GM19372 (cell line): ENCODE measurements around the gene UTRN.

Experiments used
- ATAC-seq: cut with Tn5 transposase; IDR thresholded peaks from one replicate; pipeline ENCODE4 v1.9.1; 2021; ENCODE audit warnings: mild to moderate bottlenecking, low read depth, moderate library complexity; ENCODE audit not compliant: unreplicated experiment

The UTRN gene

GRCh38 chr6:144279484-144280150 is 5.5 kb upstream of the UTRN start:
- ATAC-seq: no peak

GRCh38 chr6:144283646-144284477 is 1.3 kb upstream of the UTRN start:
- ATAC-seq: no peak

- no peak for ATAC-seq
These were observed 705 bp upstream of the UTRN start for GRCh38 chr6:144284478-144284782.

GRCh38 chr6:144285548-144285797 is 338 bp downstream of the UTRN start:
- ATAC-seq: peak; percentile 17

GRCh38 chr6:144285798-144286502 is 815 bp downstream of the UTRN start:
- ATAC-seq: peak; percentile 45

- ATAC-seq: peak; percentile 4
These were observed 1.6 kb downstream of the UTRN start for GRCh38 chr6:144286503-144287393.

GRCh38 chr6:144289006-144289405 is 3.9 kb downstream of the UTRN start:
- no peak for ATAC-seq

- ATAC-seq: no peak
These were observed 7.2 kb downstream of the UTRN start for GRCh38 chr6:144292372-144292771.

- ATAC-seq: no peak
These were observed 8.9 kb downstream of the UTRN start for GRCh38 chr6:144294016-144294415.

- no peak for ATAC-seq
These were observed 10.1 kb downstream of the UTRN start for GRCh38 chr6:144295211-144295610.

- no peak for ATAC-seq
These were observed 11.0 kb downstream of the UTRN start for GRCh38 chr6:144295981-144296767.

GRCh38 chr6:144296973-144297372 is 11.8 kb downstream of the UTRN start:
- no peak for ATAC-seq

- ATAC-seq: no peak
These were observed 12.5 kb downstream of the UTRN start for GRCh38 chr6:144297511-144298100.

GRCh38 chr6:144298194-144298593 is 13.1 kb downstream of the UTRN start:
- no peak for ATAC-seq

GRCh38 chr6:144298916-144299315 is 13.8 kb downstream of the UTRN start:
- no peak for ATAC-seq

GRCh38 chr6:144302701-144303372 is 17.7 kb downstream of the UTRN start:
- ATAC-seq: no peak

- no peak for ATAC-seq
These were observed 19.2 kb downstream of the UTRN start for GRCh38 chr6:144304223-144304848.

- ATAC-seq: peak; percentile 23
These were observed 20.4 kb downstream of the UTRN start for GRCh38 chr6:144305567-144305966.

- ATAC-seq: peak; percentile 97
These were observed 20.9 kb downstream of the UTRN start for GRCh38 chr6:144305985-144306384.
